Measurements from ENCODE around the gene KIF26B.

Gene KIF26B

GRCh38 chr1:245648749-245649522 is 494.2 kb downstream of the KIF26B start:
- Mint-ChIP-seq H3K9me3 (ENCODE audit: low read depth) (peaks cover 8% of the 10 kb centered on the region), H3K4me3 (no peak overlapping the region), H3K27me3 (peaks cover 3% of the 10 kb centered on the region)

GRCh38 chr1:245649666-245650065 is 494.9 kb downstream of the KIF26B start:
- no peak overlapping the region for H3K27ac Mint-ChIP-seq
- peaks cover 2% of the 10 kb centered on the region for H3K9me3 Mint-ChIP-seq (ENCODE audit: low read depth)
- H3K36me3 Mint-ChIP-seq = peaks cover 1% of the 10 kb centered on the region

More at GRCh38 chr1:245648749-245649522, 494.2 kb downstream of the KIF26B start:
- H3K27ac Mint-ChIP-seq = no peak overlapping the region
- peaks cover 4% of the 10 kb centered on the region for H3K36me3 Mint-ChIP-seq
- H3K4me1 Mint-ChIP-seq (ENCODE audit: low read depth) = no peaks in the 10 kb centered on the region

GRCh38 chr1:245650441-245650960 is 495.7 kb downstream of the KIF26B start:
- Mint-ChIP-seq H3K4me1 (ENCODE audit: low read depth) (no peaks in the 10 kb centered on the region), H3K9me3 (ENCODE audit: low read depth) (no peaks in the 10 kb centered on the region), H3K27me3 (no peaks in the 10 kb centered on the region)

More at GRCh38 chr1:245649666-245650065, 494.9 kb downstream of the KIF26B start:
- no peak overlapping the region for H3K4me3 Mint-ChIP-seq
- H3K4me1 Mint-ChIP-seq (ENCODE audit: low read depth) = no peaks in the 10 kb centered on the region
- peaks cover 2% of the 10 kb centered on the region for H3K27me3 Mint-ChIP-seq

GRCh38 chr1:245651093-245651492 is 496.3 kb downstream of the KIF26B start:
- H3K4me3 Mint-ChIP-seq = no peak overlapping the region
- no peaks in the 10 kb centered on the region for H3K27me3 Mint-ChIP-seq
- H3K36me3 Mint-ChIP-seq = no peaks in the 10 kb centered on the region
- no peaks in the 10 kb centered on the region for H3K9me3 Mint-ChIP-seq (ENCODE audit: low read depth)
- H3K4me1 Mint-ChIP-seq (ENCODE audit: low read depth) = no peaks in the 10 kb centered on the region
- H3K27ac Mint-ChIP-seq = no peak overlapping the region

More at GRCh38 chr1:245650441-245650960, 495.7 kb downstream of the KIF26B start:
- Mint-ChIP-seq H3K36me3 (no peaks in the 10 kb centered on the region), H3K27ac (no peak overlapping the region), H3K4me3 (no peak overlapping the region)

- Mint-ChIP-seq H3K27ac (no peak overlapping the region), H3K36me3 (no peaks in the 10 kb centered on the region), H3K4me3 (no peak overlapping the region), H3K27me3 (no peaks in the 10 kb centered on the region), H3K9me3 (ENCODE audit: low read depth) (no peaks in the 10 kb centered on the region), H3K4me1 (ENCODE audit: low read depth) (no peaks in the 10 kb centered on the region)
These were observed 497.3 kb downstream of the KIF26B start for GRCh38 chr1:245652116-245652515.

- Mint-ChIP-seq H3K27ac (no peak overlapping the region), H3K4me1 (ENCODE audit: low read depth) (no peaks in the 10 kb centered on the region), H3K36me3 (no peaks in the 10 kb centered on the region), H3K4me3 (no peak overlapping the region), H3K27me3 (no peaks in the 10 kb centered on the region), H3K9me3 (ENCODE audit: low read depth) (peaks cover 6% of the 10 kb centered on the region)
These were observed 498.1 kb downstream of the KIF26B start for GRCh38 chr1:245652660-245653427.

- H3K9me3 Mint-ChIP-seq (ENCODE audit: low read depth) = peaks cover 9% of the 10 kb centered on the region
- H3K36me3 Mint-ChIP-seq = no peaks in the 10 kb centered on the region
- no peaks in the 10 kb centered on the region for H3K27me3 Mint-ChIP-seq
- H3K4me1 Mint-ChIP-seq (ENCODE audit: low read depth) = no peaks in the 10 kb centered on the region
- H3K4me3 Mint-ChIP-seq = no peak overlapping the region
- no peak overlapping the region for H3K27ac Mint-ChIP-seq
These were observed 499.8 kb downstream of the KIF26B start for GRCh38 chr1:245654460-245655050.

- no peak overlapping the region for H3K27ac Mint-ChIP-seq
- no peaks in the 10 kb centered on the region for H3K4me1 Mint-ChIP-seq (ENCODE audit: low read depth)
- H3K27me3 Mint-ChIP-seq = no peaks in the 10 kb centered on the region
- H3K9me3 Mint-ChIP-seq (ENCODE audit: low read depth) = peaks cover 9% of the 10 kb centered on the region
- no peaks in the 10 kb centered on the region for H3K36me3 Mint-ChIP-seq
- H3K4me3 Mint-ChIP-seq = no peak overlapping the region
These were observed 501.5 kb downstream of the KIF26B start for GRCh38 chr1:245656189-245656717.

- H3K36me3 Mint-ChIP-seq = no peaks in the 10 kb centered on the region
- no peaks in the 10 kb centered on the region for H3K27me3 Mint-ChIP-seq
- H3K4me3 Mint-ChIP-seq = no peak overlapping the region
- peaks cover 9% of the 10 kb centered on the region for H3K9me3 Mint-ChIP-seq (ENCODE audit: low read depth)
- no peak overlapping the region for H3K27ac Mint-ChIP-seq
- no peaks in the 10 kb centered on the region for H3K4me1 Mint-ChIP-seq (ENCODE audit: low read depth)
These were observed 502.6 kb downstream of the KIF26B start for GRCh38 chr1:245657371-245657770.

GRCh38 chr1:245663373-245663772 is 508.6 kb downstream of the KIF26B start:
- no peaks in the 10 kb centered on the region for H3K36me3 Mint-ChIP-seq
- no peaks in the 10 kb centered on the region for H3K9me3 Mint-ChIP-seq (ENCODE audit: low read depth)
- H3K4me3 Mint-ChIP-seq = no peak overlapping the region
- no peaks in the 10 kb centered on the region for H3K27me3 Mint-ChIP-seq
- H3K4me1 Mint-ChIP-seq (ENCODE audit: low read depth) = no peaks in the 10 kb centered on the region
- no peak overlapping the region for H3K27ac Mint-ChIP-seq

GRCh38 chr1:245663841-245664240 is 509.1 kb downstream of the KIF26B start:
- Mint-ChIP-seq H3K36me3 (no peaks in the 10 kb centered on the region), H3K9me3 (ENCODE audit: low read depth) (no peaks in the 10 kb centered on the region), H3K27ac (no peak overlapping the region), H3K27me3 (no peaks in the 10 kb centered on the region), H3K4me3 (no peak overlapping the region), H3K4me1 (ENCODE audit: low read depth) (no peaks in the 10 kb centered on the region)

GRCh38 chr1:245666412-245666811 is 511.6 kb downstream of the KIF26B start:
- H3K27me3 Mint-ChIP-seq = no peaks in the 10 kb centered on the region
- no peaks in the 10 kb centered on the region for H3K4me1 Mint-ChIP-seq (ENCODE audit: low read depth)
- H3K36me3 Mint-ChIP-seq = no peaks in the 10 kb centered on the region
- H3K27ac Mint-ChIP-seq = no peak overlapping the region
- H3K9me3 Mint-ChIP-seq (ENCODE audit: low read depth) = no peaks in the 10 kb centered on the region
- H3K4me3 Mint-ChIP-seq = no peak overlapping the region

GRCh38 chr1:245671349-245671748 is 516.6 kb downstream of the KIF26B start:
- H3K4me3 Mint-ChIP-seq = no peak overlapping the region
- H3K27me3 Mint-ChIP-seq = no peaks in the 10 kb centered on the region
- H3K36me3 Mint-ChIP-seq = no peaks in the 10 kb centered on the region
- no peak overlapping the region for H3K27ac Mint-ChIP-seq
- H3K4me1 Mint-ChIP-seq (ENCODE audit: low read depth) = no peaks in the 10 kb centered on the region
- no peaks in the 10 kb centered on the region for H3K9me3 Mint-ChIP-seq (ENCODE audit: low read depth)

GRCh38 chr1:245671966-245672767 is 517.4 kb downstream of the KIF26B start:
- Mint-ChIP-seq H3K27me3 (no peaks in the 10 kb centered on the region), H3K4me1 (ENCODE audit: low read depth) (no peaks in the 10 kb centered on the region), H3K4me3 (no peak overlapping the region), H3K27ac (no peak overlapping the region), H3K36me3 (no peaks in the 10 kb centered on the region), H3K9me3 (ENCODE audit: low read depth) (no peaks in the 10 kb centered on the region)
